K562 (cell line): ENCODE data around the gene USP11.

ENCODE experiments used
- CUX1 ChIP-seq: fragments of 200-800 bp; sonication (Bioruptor generic); IDR thresholded peaks from 2 replicates; pipeline ENCODE4 v1.6.1; 2016; ENCODE audit warnings: missing genetic modification characterization, missing compliant biosample characterization
- EP300 ChIP-seq: IDR thresholded peaks from 2 replicates; pipeline ENCODE4 v1.6.1; 2012; ENCODE audit warnings: low read length, improper control_type of control experiment
- FOS ChIP-seq: IDR thresholded peaks from 3 replicates; pipeline ENCODE4 v1.6.1; 2011; ENCODE audit not compliant: insufficient read length; ENCODE audit errors: extremely low read depth
- HCFC1 ChIP-seq: IDR thresholded peaks from 2 replicates; pipeline ENCODE4 v1.6.1; 2012; ENCODE audit warnings: low read depth, low read length, improper control_type of control experiment
- POLR2G ChIP-seq: fragments of 200-400 bp; formaldehyde crosslinking; IDR thresholded peaks from 2 replicates; pipeline ENCODE4 v1.6.1; 2017; ENCODE audit warnings: low read depth, mild to moderate bottlenecking, antibody characterized with exemption, low read length, moderate library complexity
- PTBP1 ChIP-seq: fragments of 200-400 bp; formaldehyde crosslinking; IDR thresholded peaks from 2 replicates; pipeline ENCODE4 v1.6.1; 2017; ENCODE audit warnings: low read depth, low read length
- SAFB2 ChIP-seq: fragments of 200-400 bp; formaldehyde crosslinking; IDR thresholded peaks from 2 replicates; pipeline ENCODE4 v1.6.1; 2018; ENCODE audit warnings: borderline replicate concordance, low read length, low read depth, moderate library complexity; ENCODE audit not compliant: severe bottlenecking
- SMAD2 ChIP-seq: fragments of 150-350 bp; IDR thresholded peaks from 2 replicates; pipeline ENCODE4 v1.6.1; 2014; ENCODE audit warnings: low read depth, mild to moderate bottlenecking, low read length
- TEAD4 ChIP-seq, 2 experiments: sonication (generic) in 1 of 2; formaldehyde crosslinking in 1 of 2; IDR thresholded peaks; 2 replicates each; pipeline versions ENCODE4 v1.6.1 to v1.8.0; 2012 to 2022; ENCODE audit warnings: borderline replicate concordance in 1 of 2, inconsistent platforms in 1 of 2, low read length in 1 of 2, mild to moderate bottlenecking in 1 of 2, missing genetic modification reagents in 1 of 2
- ZKSCAN1 ChIP-seq: fragments of 150-350 bp; IDR thresholded peaks from 2 replicates; pipeline ENCODE4 v1.6.1; 2016; ENCODE audit warnings: low read depth, low read length
- TF ChIP-seq, protein P1 (sequence below), 3 experiments: IDR thresholded peaks in 2 of 3; conservative IDR thresholded peaks in 1 of 3; 2 replicates each; pipeline ENCODE4 v1.5.1; 2011 to 2012; ENCODE audit warnings: low read length in 3 of 3, mild to moderate bottlenecking in 3 of 3, control low read depth in 2 of 3, improper control_type of control experiment in 1 of 3, inconsistent platforms in 1 of 3, low read depth in 1 of 3, mixed read lengths in 1 of 3, moderate library complexity in 1 of 3; ENCODE audit not compliant: insufficient read depth in 2 of 3
- TF ChIP-seq, protein P2 (sequence below), 2 experiments: fragments of 450-650 bp; IDR thresholded peaks; 2 replicates each; pipeline ENCODE4 v1.6.1; 2016; ENCODE audit warnings: mild to moderate bottlenecking in 2 of 2, borderline replicate concordance in 1 of 2, low read depth in 1 of 2, moderate library complexity in 1 of 2
- TF ChIP-seq, protein P3 (sequence below): conservative IDR thresholded peaks from 2 replicates; pipeline ENCODE4 v1.6.1; 2011; ENCODE audit warnings: low read depth, mild to moderate bottlenecking, low read length; ENCODE audit not compliant: control insufficient read depth

DNA sequence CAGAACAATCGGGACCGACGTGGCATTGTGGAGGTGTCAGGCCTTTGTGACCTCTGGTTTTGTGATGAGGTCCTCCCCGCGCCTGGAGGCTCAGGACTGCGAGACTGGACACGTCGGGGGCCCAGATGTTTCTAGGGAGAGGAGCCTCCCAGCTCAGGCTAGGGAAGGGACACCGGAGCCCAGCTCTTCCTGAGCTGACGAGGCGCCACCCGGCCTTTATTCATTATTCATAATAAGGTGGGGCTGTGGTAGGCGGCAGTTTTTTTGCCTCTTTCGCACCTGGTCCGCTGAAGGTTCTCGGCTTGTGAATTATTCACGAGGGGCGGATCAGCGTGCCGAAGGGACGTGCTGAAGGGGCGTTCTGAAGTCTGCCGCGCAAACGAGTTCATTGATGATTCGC lies 41.5 kb upstream of the USP11 start:
- TF ChIP-seq, protein P1, sequence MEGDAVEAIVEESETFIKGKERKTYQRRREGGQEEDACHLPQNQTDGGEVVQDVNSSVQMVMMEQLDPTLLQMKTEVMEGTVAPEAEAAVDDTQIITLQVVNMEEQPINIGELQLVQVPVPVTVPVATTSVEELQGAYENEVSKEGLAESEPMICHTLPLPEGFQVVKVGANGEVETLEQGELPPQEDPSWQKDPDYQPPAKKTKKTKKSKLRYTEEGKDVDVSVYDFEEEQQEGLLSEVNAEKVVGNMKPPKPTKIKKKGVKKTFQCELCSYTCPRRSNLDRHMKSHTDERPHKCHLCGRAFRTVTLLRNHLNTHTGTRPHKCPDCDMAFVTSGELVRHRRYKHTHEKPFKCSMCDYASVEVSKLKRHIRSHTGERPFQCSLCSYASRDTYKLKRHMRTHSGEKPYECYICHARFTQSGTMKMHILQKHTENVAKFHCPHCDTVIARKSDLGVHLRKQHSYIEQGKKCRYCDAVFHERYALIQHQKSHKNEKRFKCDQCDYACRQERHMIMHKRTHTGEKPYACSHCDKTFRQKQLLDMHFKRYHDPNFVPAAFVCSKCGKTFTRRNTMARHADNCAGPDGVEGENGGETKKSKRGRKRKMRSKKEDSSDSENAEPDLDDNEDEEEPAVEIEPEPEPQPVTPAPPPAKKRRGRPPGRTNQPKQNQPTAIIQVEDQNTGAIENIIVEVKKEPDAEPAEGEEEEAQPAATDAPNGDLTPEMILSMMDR (IDR thresholded peaks at IDR 0.05 in 2 of 3, conservative IDR thresholded peaks at IDR 0.05 in 1 of 3; ENCODE audit: insufficient read depth in 2 of 3, low read depth in 1 of 3, low read length in 3 of 3) = no peak
- TF ChIP-seq, protein P2, sequence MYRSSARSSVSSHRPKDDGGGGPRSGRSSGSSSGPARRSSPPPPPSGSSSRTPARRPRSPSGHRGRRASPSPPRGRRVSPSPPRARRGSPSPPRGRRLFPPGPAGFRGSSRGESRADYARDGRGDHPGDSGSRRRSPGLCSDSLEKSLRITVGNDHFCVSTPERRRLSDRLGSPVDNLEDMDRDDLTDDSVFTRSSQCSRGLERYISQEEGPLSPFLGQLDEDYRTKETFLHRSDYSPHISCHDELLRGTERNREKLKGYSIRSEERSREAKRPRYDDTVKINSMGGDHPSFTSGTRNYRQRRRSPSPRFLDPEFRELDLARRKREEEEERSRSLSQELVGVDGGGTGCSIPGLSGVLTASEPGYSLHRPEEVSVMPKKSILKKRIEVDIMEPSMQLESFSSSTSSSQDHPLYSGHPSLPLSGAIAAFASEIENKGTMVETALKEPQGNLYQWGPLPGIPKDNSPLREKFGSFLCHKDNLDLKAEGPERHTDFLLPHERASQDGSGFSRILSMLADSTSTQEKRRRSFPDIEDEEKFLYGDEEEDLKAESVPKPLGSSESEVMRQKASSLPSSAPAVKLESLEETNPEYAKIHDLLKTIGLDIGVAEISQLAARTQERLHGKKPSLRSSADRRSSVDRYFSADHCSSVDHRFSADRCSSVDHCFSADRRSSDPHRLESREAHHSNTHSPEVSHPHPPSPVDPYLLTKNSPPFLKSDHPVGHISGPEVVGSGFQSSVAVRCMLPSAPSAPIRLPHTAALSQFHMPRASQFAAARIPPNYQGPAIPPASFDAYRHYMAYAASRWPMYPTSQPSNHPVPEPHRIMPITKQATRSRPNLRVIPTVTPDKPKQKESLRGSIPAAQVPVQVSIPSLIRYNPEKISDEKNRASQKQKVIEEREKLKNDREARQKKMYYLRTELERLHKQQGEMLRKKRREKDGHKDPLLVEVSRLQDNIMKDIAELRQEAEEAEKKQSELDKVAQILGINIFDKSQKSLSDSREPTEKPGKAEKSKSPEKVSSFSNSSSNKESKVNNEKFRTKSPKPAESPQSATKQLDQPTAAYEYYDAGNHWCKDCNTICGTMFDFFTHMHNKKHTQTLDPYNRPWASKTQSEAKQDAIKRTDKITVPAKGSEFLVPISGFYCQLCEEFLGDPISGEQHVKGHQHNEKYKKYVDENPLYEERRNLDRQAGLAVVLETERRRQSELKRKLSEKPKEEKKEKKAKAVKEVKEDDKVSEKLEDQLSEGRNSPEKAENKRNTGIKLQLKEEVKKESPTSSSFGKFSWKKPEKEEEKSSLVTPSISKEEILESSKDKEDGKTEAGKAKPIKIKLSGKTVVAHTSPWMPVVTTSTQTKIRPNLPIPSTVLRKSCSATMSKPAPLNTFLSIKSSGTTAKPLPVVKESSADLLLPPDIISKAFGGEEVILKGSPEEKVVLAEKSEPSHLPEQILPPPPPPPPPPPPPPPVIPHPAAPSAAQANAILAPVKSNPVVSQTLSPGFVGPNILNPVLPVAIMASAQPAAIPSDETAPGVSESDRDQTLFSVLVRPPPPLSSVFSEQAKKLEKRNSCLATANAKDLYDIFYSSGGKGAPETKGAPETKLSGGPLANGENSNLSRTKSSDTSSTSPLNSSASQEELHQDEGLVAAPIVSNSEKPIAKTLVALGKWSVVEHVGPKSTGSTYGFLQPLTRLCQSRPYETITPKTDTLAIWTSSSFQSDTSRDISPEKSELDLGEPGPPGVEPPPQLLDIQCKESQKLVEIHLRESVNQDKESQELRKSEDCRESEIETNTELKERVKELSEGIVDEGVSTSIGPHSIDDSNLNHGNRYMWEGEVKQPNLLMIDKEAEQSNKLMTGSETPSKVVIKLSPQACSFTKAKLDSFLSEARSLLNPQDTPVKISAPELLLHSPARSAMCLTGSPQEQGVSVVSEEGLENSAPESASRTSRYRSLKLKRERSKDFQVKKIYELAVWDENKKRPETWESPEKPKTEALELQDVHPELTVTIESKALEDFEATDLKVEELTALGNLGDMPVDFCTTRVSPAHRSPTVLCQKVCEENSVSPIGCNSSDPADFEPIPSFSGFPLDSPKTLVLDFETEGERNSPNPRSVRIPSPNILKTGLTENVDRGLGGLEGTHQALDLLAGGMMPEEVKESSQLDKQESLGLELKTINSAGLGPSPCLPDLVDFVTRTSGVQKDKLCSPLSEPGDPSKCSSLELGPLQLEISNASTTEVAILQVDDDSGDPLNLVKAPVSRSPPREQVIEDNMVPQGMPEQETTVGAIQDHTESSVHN (IDR thresholded peaks at IDR 0.05; ENCODE audit: borderline replicate concordance in 1 of 2, low read depth in 1 of 2) = no peak
- TF ChIP-seq, protein P3, sequence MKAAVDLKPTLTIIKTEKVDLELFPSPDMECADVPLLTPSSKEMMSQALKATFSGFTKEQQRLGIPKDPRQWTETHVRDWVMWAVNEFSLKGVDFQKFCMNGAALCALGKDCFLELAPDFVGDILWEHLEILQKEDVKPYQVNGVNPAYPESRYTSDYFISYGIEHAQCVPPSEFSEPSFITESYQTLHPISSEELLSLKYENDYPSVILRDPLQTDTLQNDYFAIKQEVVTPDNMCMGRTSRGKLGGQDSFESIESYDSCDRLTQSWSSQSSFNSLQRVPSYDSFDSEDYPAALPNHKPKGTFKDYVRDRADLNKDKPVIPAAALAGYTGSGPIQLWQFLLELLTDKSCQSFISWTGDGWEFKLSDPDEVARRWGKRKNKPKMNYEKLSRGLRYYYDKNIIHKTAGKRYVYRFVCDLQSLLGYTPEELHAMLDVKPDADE = no peak
- TF ChIP-seq PTBP1 (no peak), ZKSCAN1 (no peak), CUX1 (CRISPR knock-in tag) (no peak), EP300 (no peak), SMAD2 (no peak), FOS (no peak), POLR2G (no peak), TEAD4 (IDR thresholded peaks at IDR 0.05; ENCODE audit: low read length) (no peak), TEAD4 (CRISPR knock-in tag; IDR thresholded peaks at IDR 0.05; ENCODE audit: borderline replicate concordance) (no peak), HCFC1 (no peak), SAFB2 (no peak)
